GM21786 (cell line): Measurements from ENCODE around the gene SPDYE2.
"Not testable (repeated sequence)": the region's sequence is repeated elsewhere in the genome, so short reads cannot be mapped to it uniquely, and the experiment has no call there.

Experiments
- ATAC-seq: cut with Tn5 transposase; IDR thresholded peaks from one replicate; pipeline ENCODE4 v1.9.1; 2021; ENCODE audit not compliant: unreplicated experiment

SPDYE2 gene

GRCh38 chr7:102550808-102551422, at the start of gene SPDYE2:
Gene SPDYE2 (plus strand): TSS chr7:102551226. CDS start chr7:102553256, 2,030 bp downstream.
- ATAC-seq: not testable (repeated sequence)

- not testable (repeated sequence) for ATAC-seq
These were observed 47.9 kb upstream of the SPDYE2 start for GRCh38 chr7:102503141-102503540.

- ATAC-seq: not testable (repeated sequence)
These were observed 45.5 kb upstream of the SPDYE2 start for GRCh38 chr7:102505298-102506185.

- not testable (repeated sequence) for ATAC-seq
These were observed 43.5 kb upstream of the SPDYE2 start for GRCh38 chr7:102507410-102508088.

GRCh38 chr7:102510575-102510974, 40.5 kb upstream of the SPDYE2 start:
- not testable (repeated sequence) for ATAC-seq

- ATAC-seq: peak; percentile 41
These were observed 39.0 kb upstream of the SPDYE2 start for GRCh38 chr7:102511860-102512522.

GRCh38 chr7:102512642-102513221, 38.3 kb upstream of the SPDYE2 start:
- not testable (repeated sequence) for ATAC-seq

GRCh38 chr7:102514881-102515721, 35.9 kb upstream of the SPDYE2 start:
- ATAC-seq: peak; percentile 60

GRCh38 chr7:102515889-102516288, 35.1 kb upstream of the SPDYE2 start:
- ATAC-seq: not testable (repeated sequence)

- not testable (repeated sequence) for ATAC-seq
These were observed 34.1 kb upstream of the SPDYE2 start for GRCh38 chr7:102516951-102517350.

- peak; percentile 50 for ATAC-seq
These were observed 33.4 kb upstream of the SPDYE2 start, which contains the start of gene RASA4B for GRCh38 chr7:102517550-102518147. Gene RASA4B (minus strand): TSS chr7:102517777. CDS start chr7:102517710, 67 bp downstream.

GRCh38 chr7:102520797-102521196, 30.2 kb upstream of the SPDYE2 start:
- ATAC-seq: not testable (repeated sequence)

- not testable (repeated sequence) for ATAC-seq
These were observed 26.2 kb upstream of the SPDYE2 start for GRCh38 chr7:102524803-102525202.

GRCh38 chr7:102527182-102527581, 23.8 kb upstream of the SPDYE2 start:
- ATAC-seq: not testable (repeated sequence)

GRCh38 chr7:102527822-102528793, 22.9 kb upstream of the SPDYE2 start:
- ATAC-seq: not testable (repeated sequence)

- not testable (repeated sequence) for ATAC-seq
These were observed 19.4 kb upstream of the SPDYE2 start for GRCh38 chr7:102531583-102531982.

- not testable (repeated sequence) for ATAC-seq
These were observed 18.9 kb upstream of the SPDYE2 start for GRCh38 chr7:102532127-102532526.
